CD14-positive monocyte (primary cell): ENCODE results near the gene SMIM35. TPM values are rescaled to one million over a fixed set of nuclear protein-coding genes. Genes with fewer than 3 reads are reported as not detected.
A peak's percentile ranks its signal among the peaks of the same experiment; 100 is the strongest.

Experiments used
- DNase-seq, 3 donors: peaks; one replicate each; pipeline ENCODE4 v3.0.0-alpha.2; 2011 to 2022
- H2AFZ ChIP-seq: 2 replicates; pipeline ENCODE4 v1.6.0; 2012; ENCODE audit warnings: mild to moderate bottlenecking, low read depth, low read length, inconsistent platforms; ENCODE audit not compliant: insufficient read depth, poor library complexity, severe bottlenecking
- H3K27ac ChIP-seq, 2 donors: 1 replicate in 1 of 2; 2 replicates in 1 of 2; pipeline ENCODE4 v1.5.1; 2012 to 2013; ENCODE audit warnings: low read length in 2 of 2, control low read depth in 1 of 2, inconsistent platforms in 1 of 2, low read depth in 1 of 2, mild to moderate bottlenecking in 1 of 2
- H3K27me3 ChIP-seq, 2 donors: one replicate each; pipeline versions ENCODE4 v1.6.0 to v1.6.1; 2011 to 2013; ENCODE audit warnings: low read length in 2 of 2; ENCODE audit not compliant: control insufficient read depth in 2 of 2, insufficient read depth in 2 of 2
- H3K36me3 ChIP-seq, 2 donors: replicated peaks in 1 of 2; 1 replicate in 1 of 2; 2 replicates in 1 of 2; pipeline versions ENCODE4 v1.5.1 to v1.6.1; 2012 to 2013; ENCODE audit warnings: low read length in 2 of 2, control low read depth in 1 of 2, inconsistent platforms in 1 of 2, mild to moderate bottlenecking in 1 of 2; ENCODE audit not compliant: insufficient read depth in 2 of 2, control insufficient read depth in 1 of 2
- H3K4me1 ChIP-seq, 2 donors: 1 replicate in 1 of 2; 2 replicates in 1 of 2; pipeline versions ENCODE4 v1.5.1 to v1.6.1; 2012 to 2013; ENCODE audit warnings: low read length in 2 of 2, control low read depth in 1 of 2, inconsistent platforms in 1 of 2, mild to moderate bottlenecking in 1 of 2, moderate library complexity in 1 of 2; ENCODE audit not compliant: insufficient read depth in 2 of 2, control insufficient read depth in 1 of 2
- H3K4me2 ChIP-seq: replicated peaks from 2 replicates; pipeline ENCODE3; 2012; ENCODE audit warnings: low read length, moderate library complexity, mild to moderate bottlenecking; ENCODE audit not compliant: poor library complexity, severe bottlenecking; ENCODE audit errors: extremely low read depth
- H3K4me3 ChIP-seq, 3 experiments: fragments of 200-600 bp in 1 of 3; sonication (generic) in 1 of 3; replicated peaks in 1 of 3; 1 replicate in 2 of 3; 2 replicates in 1 of 3; pipeline ENCODE4 v1.5.1; 2011 to 2013; ENCODE audit warnings: low read length in 3 of 3, mild to moderate bottlenecking in 3 of 3, control low read depth in 2 of 3, low read depth in 2 of 3, inconsistent platforms in 1 of 3, moderate library complexity in 1 of 3
- H3K79me2 ChIP-seq: 2 replicates; pipeline ENCODE4 v1.6.0; 2012; ENCODE audit warnings: mild to moderate bottlenecking, control low read depth, inconsistent platforms, low read length, moderate library complexity; ENCODE audit not compliant: insufficient read depth
- H3K9ac ChIP-seq: 2 replicates; pipeline ENCODE4 v1.6.0; 2017; ENCODE audit warnings: low read length, mild to moderate bottlenecking; ENCODE audit not compliant: insufficient read depth, poor library complexity, severe bottlenecking
- H3K9me3 ChIP-seq, 2 donors: replicated peaks in 1 of 2; 1 replicate in 1 of 2; 2 replicates in 1 of 2; pipeline versions ENCODE4 v1.5.1 to v1.6.1; 2012 to 2013; ENCODE audit warnings: low read length in 2 of 2, control low read depth in 1 of 2; ENCODE audit not compliant: control insufficient read depth in 1 of 2, insufficient read depth in 1 of 2
- H4K20me1 ChIP-seq: 2 replicates; pipeline ENCODE4 v1.6.0; 2012; ENCODE audit warnings: mild to moderate bottlenecking, low read length, control low read depth, moderate library complexity; ENCODE audit not compliant: insufficient read depth
- H3K27ac Mint-ChIP-seq, 7 donors: one replicate each; pipeline ENCODE4 v1.8.0; 2020; ENCODE audit warnings: mild to moderate bottlenecking in 7 of 7, mixed read lengths in 7 of 7, moderate library complexity in 6 of 7, inconsistent platforms in 2 of 7
- H3K27me3 Mint-ChIP-seq, 3 donors: one replicate each; pipeline ENCODE4 v1.8.0; 2021 to 2022; ENCODE audit warnings: low read depth in 3 of 3, mild to moderate bottlenecking in 3 of 3, mixed read lengths in 3 of 3, moderate library complexity in 3 of 3, inconsistent platforms in 1 of 3
- H3K36me3 Mint-ChIP-seq, 2 donors: one replicate each; pipeline ENCODE4 v1.8.0; 2020; ENCODE audit warnings: mixed read lengths in 2 of 2, inconsistent platforms in 1 of 2, mild to moderate bottlenecking in 1 of 2
- H3K4me1 Mint-ChIP-seq: one replicate; pipeline ENCODE4 v1.8.0; 2020; ENCODE audit warnings: mild to moderate bottlenecking, mixed read lengths
- H3K4me3 Mint-ChIP-seq, 2 donors: one replicate each; pipeline ENCODE4 v1.8.0; 2020; ENCODE audit warnings: mild to moderate bottlenecking in 2 of 2, mixed read lengths in 2 of 2, moderate library complexity in 1 of 2
- H3K9me3 Mint-ChIP-seq, 7 donors: one replicate each; pipeline ENCODE4 v1.8.0; 2020 to 2022; ENCODE audit warnings: mixed read lengths in 7 of 7, mild to moderate bottlenecking in 6 of 7, moderate library complexity in 6 of 7, inconsistent platforms in 2 of 7
- CTCF ChIP-seq: fragments of 200-600 bp; IDR thresholded peaks from one replicate; pipeline ENCODE4 v1.8.0; 2022; ENCODE audit warnings: antibody characterized with exemption, mild to moderate bottlenecking
- WGBS: methylation state at CpG from one replicate; pipeline ENCODE4 v1.1.5; 2013; ENCODE audit warnings: missing lambda C conversion rate; ENCODE audit not compliant: insufficient coverage; 5-methylcytosine and 5-hydroxymethylcytosine counted together
- intact Hi-C, 2 donors: fragments of 100-400 bp; cut with micrococcal nuclease; formaldehyde crosslinking; loops; one replicate each; pipeline versions ENCODE4 v1.15.0 to v1.15.1; 2023
- polyA plus RNA-seq, 3 donors: library from polyadenylated mRNA; depleted of rRNA in 1 of 3; unstranded in 2 of 3; stranded (reverse) in 1 of 3; fragments of 300-500 nt in 2 of 3; fragments of >200 nt in 1 of 3; fragmentation: Illumina TruSeq in 2 of 3; gene quantifications; 1 replicate in 2 of 3; 2 replicates in 1 of 3; pipeline ENCODE4 v1.2.3, GENCODE V29; 2012 to 2021

The SMIM35 gene
- polyA plus RNA-seq, 3 donors, result 0.05 to 0.29 (median 0.11) TPM

DNA sequence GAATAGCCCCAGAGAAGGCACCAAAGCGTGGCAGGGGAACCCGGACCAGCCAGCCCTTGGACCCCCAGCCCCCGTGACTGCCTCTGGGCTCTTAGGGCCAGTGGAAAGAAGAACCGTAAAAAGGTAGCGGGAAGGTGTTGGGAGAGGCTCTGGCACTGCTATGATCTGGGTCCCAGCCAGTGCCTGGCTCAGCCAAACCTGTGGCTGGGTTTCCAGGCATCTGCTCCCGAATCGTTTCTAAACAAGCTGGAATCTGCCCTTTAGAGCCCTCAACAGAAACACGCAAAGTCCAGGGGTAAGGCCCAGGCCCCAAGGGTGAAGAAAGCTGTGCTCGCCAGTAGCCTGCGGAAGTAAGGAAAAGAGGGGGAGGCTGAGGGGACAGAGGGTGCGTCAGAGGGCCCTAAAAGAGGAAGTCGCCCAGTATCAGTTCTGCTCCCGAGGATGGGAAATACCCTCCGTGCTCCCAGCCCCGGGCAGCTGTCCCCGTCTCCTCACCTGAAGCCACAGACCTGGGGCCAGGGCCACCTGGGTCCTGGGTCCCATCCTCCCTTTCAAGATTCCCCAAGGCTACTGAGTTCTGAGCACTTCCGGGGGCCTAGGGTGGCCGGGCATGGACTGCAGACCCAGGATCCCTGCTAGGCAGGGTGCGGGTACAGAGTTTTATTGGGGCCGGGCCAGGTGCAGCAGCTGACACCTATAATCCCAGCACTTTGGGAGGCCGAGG lies 75.9 kb downstream of the SMIM35 start:
- Mint-ChIP-seq H3K36me3 (peaks cover 0 to 2% of the 10 kb centered on the region in 2 donors), H3K27ac (peak overlapping the region; percentile 95 to 99 (median 98)), H3K9me3 (no peaks in the 10 kb centered on the region), H3K4me1 (peaks cover 97% of the 10 kb centered on the region), H3K27me3 (no peaks in the 10 kb centered on the region), H3K4me3 (peak overlapping the region; percentile 39 to 62)
- H4K20me1 ChIP-seq, result no peaks in the 10 kb centered on the region
- peak; percentile 95 to 98 (median 95) for DNase-seq
- H3K4me1 ChIP-seq, result peaks cover 93 to 99% of the 10 kb centered on the region in 2 donors
- H3K79me2 ChIP-seq, result peaks cover 5% of the 10 kb centered on the region
- H3K27ac ChIP-seq, result peak overlapping the region; percentile 98 to 99
- peak overlapping the region; percentile 81 for H3K9ac ChIP-seq
- no peaks in the 10 kb centered on the region for H3K36me3 ChIP-seq
- peak overlapping the region; percentile 60 for H3K4me2 ChIP-seq
- no peak for TF ChIP-seq CTCF
- H3K9me3 ChIP-seq, result no peaks in the 10 kb centered on the region
- WGBS, result 26% methylated on average over 17 of the region's 21 CpGs
- peak overlapping the region in 1 of 3 experiments; percentile 33 for H3K4me3 ChIP-seq
- no peak overlapping the region for H2AFZ ChIP-seq
- intact Hi-C loops, result loop anchor here in 1 of 2 donors (5.0 to 10.0 kb wide), 3 partner anchors 39 to 74 kb away; partner anchors contain the start of gene SMIM35
- H3K27me3 ChIP-seq, result no peaks in the 10 kb centered on the region

DNA sequence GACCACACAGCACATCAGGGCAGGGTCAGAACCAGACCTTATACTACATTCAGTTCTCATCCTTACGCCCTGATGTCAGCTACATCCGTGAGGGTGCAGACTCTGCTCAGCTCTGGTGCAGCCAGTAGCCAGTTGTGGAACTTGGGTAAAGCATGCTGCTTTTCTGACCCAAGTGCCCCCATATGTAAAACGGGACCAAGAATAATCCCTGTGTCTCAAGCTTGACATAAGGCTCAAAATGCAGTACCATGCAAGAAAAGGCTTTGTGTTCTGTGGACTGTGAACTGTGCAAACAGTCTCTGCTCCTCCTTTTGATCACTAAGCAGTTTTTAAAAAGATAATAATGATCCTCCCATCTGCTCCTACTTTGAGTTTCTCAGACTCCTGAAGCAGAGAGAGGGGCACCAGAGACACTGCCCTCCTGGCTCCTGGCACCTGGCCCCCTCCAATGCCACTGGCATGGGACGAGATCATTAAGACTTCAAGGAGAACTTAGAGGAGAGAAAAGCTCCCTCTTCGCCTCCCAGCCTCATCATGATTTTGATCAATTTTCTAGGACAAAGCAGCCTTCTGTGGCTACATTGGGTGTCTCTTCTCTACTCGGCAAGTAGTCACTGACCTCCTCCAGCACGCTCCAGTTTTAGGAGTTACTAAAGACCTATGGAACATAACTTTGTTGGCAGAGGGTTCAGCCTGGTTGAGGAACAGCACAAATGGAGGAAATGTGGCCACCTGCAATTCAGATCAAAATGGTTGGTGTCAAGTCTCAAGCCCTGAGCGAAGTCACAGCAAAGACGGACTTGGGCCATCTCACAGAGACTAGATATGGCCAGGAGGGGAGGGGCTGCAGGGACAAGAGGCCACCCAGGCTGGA lies 76.7 kb downstream of the SMIM35 start:
- Histone ChIP-seq H4K20me1 (no peaks in the 10 kb centered on the region), H3K27ac (peak overlapping the region; percentile 98 to 99), H3K79me2 (peaks cover 5% of the 10 kb centered on the region), H2AFZ (no peak overlapping the region), H3K36me3 (no peaks in the 10 kb centered on the region), H3K9me3 (no peaks in the 10 kb centered on the region), H3K4me2 (peak overlapping the region; percentile 60), H3K9ac (peak overlapping the region; percentile 81), H3K4me3 (peak overlapping the region in 1 of 3 experiments; percentile 33), H3K27me3 (no peaks in the 10 kb centered on the region), H3K4me1 (peaks cover 93 to 99% of the 10 kb centered on the region in 2 donors)
- intact Hi-C loops, result loop anchor here in 1 of 2 donors (1.0 to 10.0 kb wide), 4 partner anchors 10 to 75 kb away; partner anchors contain the start of gene SMIM35
- Mint-ChIP-seq H3K9me3 (no peaks in the 10 kb centered on the region), H3K36me3 (peaks cover 0 to 2% of the 10 kb centered on the region in 2 donors), H3K27ac (peak overlapping the region; percentile 95 to 99 (median 98)), H3K4me3 (peak overlapping the region; percentile 39 to 62), H3K4me1 (peaks cover 97% of the 10 kb centered on the region), H3K27me3 (no peaks in the 10 kb centered on the region)
- 63% methylated on average over 5 of the region's 9 CpGs for WGBS
- no peak for TF ChIP-seq CTCF
- DNase-seq, result no peak
